Esophagus squamous epithelium (tissue), 5 donors: ENCODE measurements around the gene WDR86. TPM values are rescaled to one million over a fixed set of nuclear protein-coding genes. Genes with fewer than 3 reads are reported as not detected.

Experiments used
- DNase-seq: peaks from one replicate; lab custom pipeline; 2025; lab: John Stamatoyannopoulos, UW
- H3K27ac ChIP-seq, 4 donors: fragments of 200-600 bp; sonication (generic); one replicate each; pipeline ENCODE4 v1.5.1; 2016 to 2019; ENCODE audit warnings: mild to moderate bottlenecking in 1 of 4
- H3K27me3 ChIP-seq, 4 donors: fragments of 200-600 bp; sonication (generic); 1 replicate in 3 of 4; 2 replicates in 1 of 4; pipeline versions ENCODE4 v1.5.1 to v1.6.0; 2017 to 2021; ENCODE audit warnings: antibody characterized with exemption in 1 of 4
- H3K36me3 ChIP-seq, 3 donors: fragments of 200-600 bp; sonication (generic); one replicate each; pipeline ENCODE4 v1.5.1; 2016 to 2019
- H3K4me1 ChIP-seq, 3 donors: fragments of 200-600 bp; sonication (generic); one replicate each; pipeline ENCODE4 v1.5.1; 2017 to 2019
- H3K4me3 ChIP-seq, 4 donors: fragments of 200-600 bp; sonication (generic); 1 replicate in 3 of 4; 2 replicates in 1 of 4; pipeline ENCODE4 v1.5.1; 2016 to 2019; ENCODE audit warnings: mild to moderate bottlenecking in 2 of 4, moderate library complexity in 1 of 4
- H3K9me3 ChIP-seq, 3 donors: fragments of 200-600 bp; sonication (generic); one replicate each; pipeline ENCODE4 v1.5.1; 2016 to 2019
- CTCF ChIP-seq, 6 experiments: fragments of 450-650 bp in 4 of 6; fragments of 200-600 bp in 2 of 6; sonication (generic) in 2 of 6; IDR thresholded peaks; one replicate each; pipeline ENCODE4 v1.5.1; 2016 to 2019; ENCODE audit warnings: antibody characterized with exemption in 6 of 6, mild to moderate bottlenecking in 4 of 6, moderate library complexity in 4 of 6
- POLR2A ChIP-seq, 4 donors: fragments of 450-650 bp; IDR thresholded peaks; one replicate each; pipeline ENCODE4 v1.6.1; 2017; ENCODE audit warnings: antibody characterized with exemption in 4 of 4, mild to moderate bottlenecking in 4 of 4, moderate library complexity in 3 of 4
- WGBS, 2 donors: methylation state at CpG; one replicate each; pipeline ENCODE4 v1.1.5; 2018; 5-methylcytosine and 5-hydroxymethylcytosine counted together
- intact Hi-C: fragments of 100-400 bp; cut with DNase I; formaldehyde crosslinking; loops from one replicate; pipeline ENCODE4 v1.15.0; 2022
- total RNA-seq, 4 donors: library from RNA; depleted of rRNA; stranded (reverse); fragments of >200 nt; gene quantifications; one replicate each; pipeline ENCODE4 v1.1.0, GENCODE V29; 2016
- donor health status: DM: yes; HTN: yes; CAD: no.

WDR86 gene
- total RNA-seq, 4 donors from 2014 or later = 0.53 to 4.6 (median 1.5) TPM

- 80 to 95% methylated on average over 2 to 4 of the region's 10 CpGs for WGBS, 2 donors
- no peak for DNase-seq
- intact Hi-C loops = no loop called here
- Histone ChIP-seq H3K27ac (no peak overlapping the region), H3K4me3 (no peak overlapping the region), H3K36me3 (no peaks in the 10 kb centered on the region), H3K9me3 (no peaks in the 10 kb centered on the region), H3K4me1 (no peaks in the 10 kb centered on the region), H3K27me3 (peaks cover 0 to 54% (median 0%) of the 10 kb centered on the region in 4 donors)
- TF ChIP-seq CTCF (IDR thresholded peaks at IDR 0.05) (no peak), POLR2A (IDR thresholded peaks at IDR 0.05) (no peak)
Measured at GRCh38 chr7:151396328-151396970, 13.4 kb downstream of the WDR86 start.

- TF ChIP-seq POLR2A (IDR thresholded peaks at IDR 0.05) = no peak
- no peak for TF ChIP-seq CTCF (IDR thresholded peaks at IDR 0.05)
- DNase-seq = no peak
- intact Hi-C loops = no loop called here
- Histone ChIP-seq H3K27ac (no peak overlapping the region), H3K36me3 (no peaks in the 10 kb centered on the region), H3K4me3 (no peak overlapping the region), H3K4me1 (no peaks in the 10 kb centered on the region), H3K27me3 (peaks cover 0 to 51% (median 0%) of the 10 kb centered on the region in 4 donors), H3K9me3 (no peaks in the 10 kb centered on the region)
- 30 to 52% methylated on average over 2 to 10 of the region's 13 CpGs for WGBS, 2 donors
Measured at GRCh38 chr7:151395036-151395367, 14.8 kb downstream of the WDR86 start.

- intact Hi-C loops = no loop called here
- DNase-seq = no peak
- H3K36me3 ChIP-seq = no peaks in the 10 kb centered on the region
- no peak overlapping the region for H3K4me3 ChIP-seq
- WGBS, 2 donors = 67 to 84% methylated on average over 11 to 32 of the region's 35 CpGs
- H3K27ac ChIP-seq = no peak overlapping the region
- peaks cover 0 to 49% (median 0%) of the 10 kb centered on the region in 4 donors for H3K27me3 ChIP-seq
- H3K4me1 ChIP-seq = no peaks in the 10 kb centered on the region
- no peaks in the 10 kb centered on the region for H3K9me3 ChIP-seq
- TF ChIP-seq CTCF (IDR thresholded peaks at IDR 0.05) (no peak), POLR2A (IDR thresholded peaks at IDR 0.05) (no peak)
Measured at GRCh38 chr7:151394076-151395035, 15.5 kb downstream of the WDR86 start.

GRCh38 chr7:151393031-151393977 is 16.5 kb downstream of the WDR86 start:
- Histone ChIP-seq H3K9me3 (no peaks in the 10 kb centered on the region), H3K4me3 (no peak overlapping the region), H3K36me3 (no peaks in the 10 kb centered on the region), H3K27ac (no peak overlapping the region), H3K4me1 (no peaks in the 10 kb centered on the region), H3K27me3 (peaks cover 0 to 45% (median 0%) of the 10 kb centered on the region in 4 donors)
- TF ChIP-seq POLR2A (IDR thresholded peaks at IDR 0.05) = no peak
- TF ChIP-seq CTCF (IDR thresholded peaks at IDR 0.05) = no peak
- no peak for DNase-seq
- 71 to 87% methylated on average over 9 to 22 of the region's 31 CpGs for WGBS, 2 donors
- intact Hi-C loops = no loop called here
